GM23248 (cell line): ENCODE data around the gene AIF1.

Experiments used
- EZH2 ChIP-seq: fragments of 200-600 bp; sonication (generic); IDR thresholded peaks from 2 replicates; pipeline ENCODE4 v1.6.1; 2018; ENCODE audit warnings: antibody characterized with exemption, mild to moderate bottlenecking; ENCODE audit not compliant: insufficient read depth, poor library complexity, severe bottlenecking
- EZH2phosphoT487 ChIP-seq: fragments of 200-600 bp; sonication (generic); IDR thresholded peaks from 2 replicates; pipeline ENCODE4 v1.6.1; 2018; ENCODE audit warnings: antibody characterized with exemption, moderate library complexity, mild to moderate bottlenecking, low read depth; ENCODE audit not compliant: insufficient read depth

DNA sequence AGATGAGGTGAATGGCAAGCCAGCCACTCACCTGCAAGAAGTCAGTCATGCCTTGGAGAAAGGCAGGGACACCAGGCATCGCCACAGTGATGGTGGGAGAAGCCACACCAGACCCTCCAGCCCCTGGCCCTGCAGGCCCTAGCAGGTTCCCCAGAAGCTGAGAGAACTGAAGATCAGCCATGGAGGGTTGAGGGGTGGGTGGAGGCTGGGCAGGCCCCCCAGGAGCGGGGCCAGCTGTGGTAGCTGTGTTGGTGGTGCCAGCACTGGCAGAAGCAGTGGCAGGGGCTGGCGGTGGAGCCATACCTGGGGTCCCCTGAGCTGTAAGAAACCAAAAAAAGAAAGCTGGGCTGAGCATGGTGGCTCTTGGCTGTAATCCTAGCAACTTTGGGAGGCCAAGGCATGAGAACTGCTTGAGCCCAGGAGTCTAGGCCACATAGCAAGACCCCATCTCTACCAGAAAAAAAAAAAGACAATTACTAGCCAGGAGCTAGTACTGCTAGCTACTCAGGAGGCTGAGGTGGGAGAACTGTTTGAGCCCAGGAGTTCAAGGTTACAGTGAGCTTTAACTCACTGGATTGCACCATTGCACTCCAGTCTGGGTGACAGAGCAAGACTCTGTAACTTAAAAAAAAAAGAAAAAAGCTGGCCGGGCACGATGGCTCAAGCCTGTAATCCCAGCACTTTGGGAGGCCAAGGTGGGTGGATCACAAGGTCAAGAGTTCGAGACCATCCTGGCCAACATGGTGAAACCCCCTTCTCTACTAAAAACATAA, 27.9 kb downstream of the AIF1 start:
- no peak for TF ChIP-seq EZH2phosphoT487
- no peak for TF ChIP-seq EZH2
